ENCODE results near the gene APMAP.

The APMAP gene

GRCh38 chr20:25024171-25024570 is 31.6 kb upstream of the APMAP start:
- no peak for DNase-seq

GRCh38 chr20:25023356-25023755 is 30.8 kb upstream of the APMAP start:
- no peak for DNase-seq

- DNase-seq: no peak
Observed at GRCh38 chr20:25022680-25023079, 30.1 kb upstream of the APMAP start.

GRCh38 chr20:25021336-25021735 is 28.8 kb upstream of the APMAP start:
- DNase-seq: no peak

GRCh38 chr20:25020901-25021301 is 28.4 kb upstream of the APMAP start:
- no peak for DNase-seq

GRCh38 chr20:25020345-25020744 is 27.8 kb upstream of the APMAP start:
- no peak for DNase-seq

- no peak for DNase-seq
Observed at GRCh38 chr20:25019381-25020155, 27.0 kb upstream of the APMAP start.

GRCh38 chr20:25018841-25019240 is 26.3 kb upstream of the APMAP start:
- no peak for DNase-seq

GRCh38 chr20:25018425-25018824 is 25.9 kb upstream of the APMAP start:
- no peak for DNase-seq

GRCh38 chr20:25017257-25017803 is 24.8 kb upstream of the APMAP start:
- no peak for DNase-seq

GRCh38 chr20:25016471-25016870 is 23.9 kb upstream of the APMAP start:
- no peak for DNase-seq

- DNase-seq: no peak
Observed at GRCh38 chr20:25015986-25016385, 23.4 kb upstream of the APMAP start.

GRCh38 chr20:25014816-25015215 is 22.3 kb upstream of the APMAP start:
- no peak for DNase-seq

- DNase-seq: no peak
Observed at GRCh38 chr20:25013478-25014380, 21.2 kb upstream of the APMAP start.

GRCh38 chr20:25012616-25013189 is 20.2 kb upstream of the APMAP start:
- no peak for DNase-seq

- DNase-seq: no peak
Observed at GRCh38 chr20:25011831-25012241, 19.3 kb upstream of the APMAP start.

GRCh38 chr20:25011261-25011660 is 18.7 kb upstream of the APMAP start:
- DNase-seq: no peak

GRCh38 chr20:25009218-25010145 is 16.9 kb upstream of the APMAP start:
- DNase-seq: no peak

GRCh38 chr20:25008388-25009217 is 16.1 kb upstream of the APMAP start:
- no peak for DNase-seq

- DNase-seq: no peak
Observed at GRCh38 chr20:25007491-25008305, 15.1 kb upstream of the APMAP start.
